Measurements from ENCODE around the gene THAP8.

The THAP8 gene

DNA sequence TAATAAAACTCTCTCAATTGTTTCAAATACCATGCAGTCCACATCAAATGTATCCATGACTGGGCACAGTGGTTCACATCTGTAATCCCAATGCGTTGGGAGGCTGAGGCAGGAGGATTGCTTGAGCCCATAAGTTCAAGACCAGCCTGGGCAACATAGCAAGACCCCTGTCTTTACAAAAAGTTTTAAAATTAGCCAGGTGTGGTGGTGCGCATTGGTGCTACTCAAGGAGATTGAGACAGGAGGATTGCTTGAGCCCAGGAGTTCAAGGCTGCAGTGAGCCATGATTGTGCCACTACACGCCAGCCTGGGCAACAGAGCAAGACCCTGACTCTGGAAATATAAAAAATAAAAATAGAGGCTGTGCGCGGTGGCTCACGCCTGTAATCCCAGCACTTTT, 26.4 kb downstream of the THAP8 start:
- no peak for ATAC-seq (ENCODE audit: insufficient read depth, low read depth)
- peaks cover 48% of the 10 kb centered on the region for H3K36me3 ChIP-seq (ENCODE audit: insufficient read depth, low read length)
- TF ChIP-seq, protein P1, sequence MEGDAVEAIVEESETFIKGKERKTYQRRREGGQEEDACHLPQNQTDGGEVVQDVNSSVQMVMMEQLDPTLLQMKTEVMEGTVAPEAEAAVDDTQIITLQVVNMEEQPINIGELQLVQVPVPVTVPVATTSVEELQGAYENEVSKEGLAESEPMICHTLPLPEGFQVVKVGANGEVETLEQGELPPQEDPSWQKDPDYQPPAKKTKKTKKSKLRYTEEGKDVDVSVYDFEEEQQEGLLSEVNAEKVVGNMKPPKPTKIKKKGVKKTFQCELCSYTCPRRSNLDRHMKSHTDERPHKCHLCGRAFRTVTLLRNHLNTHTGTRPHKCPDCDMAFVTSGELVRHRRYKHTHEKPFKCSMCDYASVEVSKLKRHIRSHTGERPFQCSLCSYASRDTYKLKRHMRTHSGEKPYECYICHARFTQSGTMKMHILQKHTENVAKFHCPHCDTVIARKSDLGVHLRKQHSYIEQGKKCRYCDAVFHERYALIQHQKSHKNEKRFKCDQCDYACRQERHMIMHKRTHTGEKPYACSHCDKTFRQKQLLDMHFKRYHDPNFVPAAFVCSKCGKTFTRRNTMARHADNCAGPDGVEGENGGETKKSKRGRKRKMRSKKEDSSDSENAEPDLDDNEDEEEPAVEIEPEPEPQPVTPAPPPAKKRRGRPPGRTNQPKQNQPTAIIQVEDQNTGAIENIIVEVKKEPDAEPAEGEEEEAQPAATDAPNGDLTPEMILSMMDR (IDR thresholded peaks at IDR 0.05; ENCODE audit: borderline replicate concordance, extremely low read depth, low read length, poor library complexity, severe bottlenecking) = no peak
- TF ChIP-seq EZH2 (IDR thresholded peaks at IDR 0.05; ENCODE audit: borderline replicate concordance, low read depth, low read length, severe bottlenecking) = no peak

DNA sequence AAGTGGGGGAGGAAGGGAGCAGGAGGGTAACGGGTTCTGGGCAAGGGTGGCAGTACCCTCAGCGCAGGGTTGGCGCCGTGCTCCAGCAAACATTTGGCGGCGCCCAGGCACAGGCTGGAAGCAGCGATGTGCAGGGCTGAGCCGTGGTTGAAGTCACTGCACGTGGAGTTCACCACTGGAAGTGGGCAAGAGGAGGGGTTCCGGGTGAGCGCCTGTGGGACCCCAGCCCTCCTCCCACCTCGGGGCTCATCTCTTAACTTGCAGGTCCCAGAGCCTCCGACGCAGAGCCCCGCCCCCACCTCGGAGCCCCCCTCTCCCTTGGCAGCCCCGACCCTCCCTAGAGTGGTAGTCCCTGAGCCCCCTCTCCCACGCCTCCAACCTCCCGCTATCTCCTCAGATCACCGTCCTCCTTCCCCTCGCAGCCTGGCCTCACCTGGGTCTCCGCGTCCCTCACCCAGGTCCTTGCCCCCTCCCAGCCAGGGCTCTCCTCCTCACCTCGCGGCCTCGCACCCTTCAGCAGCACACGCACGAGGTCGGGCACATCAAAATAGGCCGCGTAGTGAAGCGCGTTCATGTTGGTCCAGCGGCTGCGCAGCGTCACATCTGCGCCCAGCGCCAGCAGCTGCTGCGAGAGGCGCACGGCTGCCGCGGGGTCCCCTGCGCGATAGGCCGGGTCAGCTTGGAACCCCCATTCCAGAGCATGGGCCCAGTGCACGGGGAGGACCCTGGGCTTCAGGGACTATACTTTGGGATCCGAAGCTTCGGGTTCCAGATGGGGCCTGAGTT, 27.8 kb downstream of the THAP8 start:
- Histone ChIP-seq H3K27ac (ENCODE audit: low read length) (no peak overlapping the region), H3K36me3 (ENCODE audit: insufficient read depth, low read length) (peaks cover 59% of the 10 kb centered on the region), H3K4me1 (ENCODE audit: insufficient read depth, low read length) (no peaks in the 10 kb centered on the region), H2AFZ (ENCODE audit: low read depth, low read length) (no peak overlapping the region), H4K20me1 (ENCODE audit: insufficient read depth, low read length) (no peaks in the 10 kb centered on the region; the same call in 1 of the 2 replicates), H3K4me3 (ENCODE audit: low read depth in 1 of 2, low read length in 2 of 2) (no peak overlapping the region), H3K27me3 (ENCODE audit: insufficient read depth, low read length, poor library complexity) (no peaks in the 10 kb centered on the region), H3K79me2 (ENCODE audit: insufficient read depth, low read length) (no peaks in the 10 kb centered on the region), H3K9ac (ENCODE audit: low read depth, low read length) (no peak overlapping the region), H3K9me3 (ENCODE audit: insufficient read depth, low read length, severe bottlenecking) (no peaks in the 10 kb centered on the region), H3K4me2 (ENCODE audit: insufficient read depth, low read length) (no peak overlapping the region)
- TF ChIP-seq, protein P1 (IDR thresholded peaks at IDR 0.05; ENCODE audit: borderline replicate concordance, extremely low read depth, low read length, poor library complexity, severe bottlenecking) = no peak
- TF ChIP-seq EZH2 (IDR thresholded peaks at IDR 0.05; ENCODE audit: borderline replicate concordance, low read depth, low read length, severe bottlenecking) = no peak
- DNase-seq (no peak), ATAC-seq (ENCODE audit: insufficient read depth, low read depth) (no peak)

More for the DNA sequence above, 26.4 kb downstream of the THAP8 start:
- no peak overlapping the region for H3K4me2 ChIP-seq (ENCODE audit: insufficient read depth, low read length)
- H3K79me2 ChIP-seq (ENCODE audit: insufficient read depth, low read length) = no peaks in the 10 kb centered on the region
- H4K20me1 ChIP-seq (ENCODE audit: insufficient read depth, low read length) = no peaks in the 10 kb centered on the region; the same call in 1 of the 2 replicates
- H3K9ac ChIP-seq (ENCODE audit: low read depth, low read length) = no peak overlapping the region
- no peaks in the 10 kb centered on the region for H3K27me3 ChIP-seq (ENCODE audit: insufficient read depth, low read length, poor library complexity)
- no peak overlapping the region for H3K4me3 ChIP-seq (ENCODE audit: low read depth in 1 of 2, low read length in 2 of 2)
- DNase-seq = no peak
- H3K27ac ChIP-seq (ENCODE audit: low read length) = no peak overlapping the region
- H3K4me1 ChIP-seq (ENCODE audit: insufficient read depth, low read length) = no peaks in the 10 kb centered on the region
- H2AFZ ChIP-seq (ENCODE audit: low read depth, low read length) = no peak overlapping the region
- H3K9me3 ChIP-seq (ENCODE audit: insufficient read depth, low read length, severe bottlenecking) = no peaks in the 10 kb centered on the region

DNA sequence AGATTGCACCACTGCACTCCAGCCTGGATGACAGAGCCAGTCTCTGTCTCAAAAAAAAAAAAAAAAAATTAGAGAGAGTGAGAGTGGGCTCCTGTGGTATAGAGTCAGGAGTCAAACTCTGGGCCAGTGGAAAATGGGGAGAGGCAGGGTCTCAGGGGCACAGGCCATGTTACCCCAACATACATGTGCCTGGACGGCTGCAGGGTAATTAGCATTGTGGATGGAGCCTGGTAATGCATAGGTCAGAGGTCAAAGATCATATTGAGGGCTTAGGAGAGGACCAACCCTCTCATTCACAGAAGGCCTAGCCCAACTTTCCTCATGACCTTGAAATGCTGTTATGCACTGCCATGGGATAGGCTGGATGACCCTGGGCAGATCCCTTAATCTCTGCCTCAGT, 28.5 kb downstream of the THAP8 start:
- H3K36me3 ChIP-seq (ENCODE audit: insufficient read depth, low read length) = peaks cover 66% of the 10 kb centered on the region
- TF ChIP-seq, protein P1 (IDR thresholded peaks at IDR 0.05; ENCODE audit: borderline replicate concordance, extremely low read depth, low read length, poor library complexity, severe bottlenecking) = no peak
- TF ChIP-seq EZH2 (IDR thresholded peaks at IDR 0.05; ENCODE audit: borderline replicate concordance, low read depth, low read length, severe bottlenecking) = no peak
- H2AFZ ChIP-seq (ENCODE audit: low read depth, low read length) = no peak overlapping the region
- no peaks in the 10 kb centered on the region for H3K9me3 ChIP-seq (ENCODE audit: insufficient read depth, low read length, severe bottlenecking)
- no peaks in the 10 kb centered on the region for H3K79me2 ChIP-seq (ENCODE audit: insufficient read depth, low read length)
- no peak overlapping the region for H3K4me2 ChIP-seq (ENCODE audit: insufficient read depth, low read length)
- no peaks in the 10 kb centered on the region; the same call in 1 of the 2 replicates for H4K20me1 ChIP-seq (ENCODE audit: insufficient read depth, low read length)
- H3K27ac ChIP-seq (ENCODE audit: low read length) = no peak overlapping the region
- no peak overlapping the region for H3K4me3 ChIP-seq (ENCODE audit: low read depth in 1 of 2, low read length in 2 of 2)
- DNase-seq = no peak
- no peaks in the 10 kb centered on the region for H3K4me1 ChIP-seq (ENCODE audit: insufficient read depth, low read length)
- no peak overlapping the region for H3K9ac ChIP-seq (ENCODE audit: low read depth, low read length)
- no peaks in the 10 kb centered on the region for H3K27me3 ChIP-seq (ENCODE audit: insufficient read depth, low read length, poor library complexity)
- ATAC-seq (ENCODE audit: insufficient read depth, low read depth) = no peak

Measured in DND-41 (cell line).